PC-3 (cell line): ENCODE data around the gene HSD3B2. TPM values are rescaled to one million over a fixed set of nuclear protein-coding genes. Genes with fewer than 3 reads are reported as not detected.

Source experiments
- ATAC-seq: fragments of 200-7000 bp; cut with Tn5 transposase; 2 replicates; pipeline ENCODE4 v1.9.1; 2020; ENCODE audit warnings: mild to moderate bottlenecking, moderate library complexity
- BruUV-seq: library from RNA; stranded (reverse); fragments of 400-500 nt; replicated peaks from 2 replicates; lab custom pipeline; 2021; lab: Mats Ljungman, UMichigan
- CTCF ChIA-PET: fragments of 300-600 bp; sonication (Branson Sonifier 250); formaldehyde crosslinking; loops from one replicate; lab custom pipeline; 2022; ENCODE audit warnings: antibody characterized with exemption; lab: Charles Lee
- POLR2A ChIA-PET: fragments of 300-600 bp; sonication (Branson Sonifier 250); formaldehyde crosslinking; loops from one replicate; lab custom pipeline; 2022; ENCODE audit warnings: antibody characterized with exemption; ENCODE audit not compliant: unreplicated experiment; lab: Charles Lee
- DNase-seq: peaks from one replicate; pipeline ENCODE4 v3.0.0-alpha.2; 2015
- H2AFZ ChIP-seq: fragments of 300-600 bp; sonication (generic); 2 replicates; pipeline ENCODE4 v1.6.0; 2016; ENCODE audit warnings: antibody characterized with exemption, low read length
- H3F3A ChIP-seq: fragments of 300-600 bp; sonication (generic); one replicate; pipeline ENCODE4 v1.6.0; 2017; ENCODE audit warnings: antibody characterized with exemption, low read length, control low read depth, mild to moderate bottlenecking; ENCODE audit not compliant: unreplicated experiment
- H3K27ac ChIP-seq: fragments of 300-600 bp; sonication (generic); 2 replicates; pipeline ENCODE4 v1.5.1; 2016; ENCODE audit warnings: mild to moderate bottlenecking, low read length
- H3K27me3 ChIP-seq: fragments of 300-600 bp; sonication (generic); 2 replicates; pipeline ENCODE4 v1.6.1; 2016; ENCODE audit warnings: low read length, mixed read lengths
- H3K36me3 ChIP-seq: fragments of 300-600 bp; sonication (generic); 2 replicates; pipeline ENCODE4 v1.6.1; 2016; ENCODE audit warnings: low read depth, mixed run types, low read length, mixed read lengths
- H3K4me1 ChIP-seq: fragments of 300-600 bp; sonication (generic); 2 replicates; pipeline ENCODE4 v1.5.1; 2016; ENCODE audit warnings: low read length; ENCODE audit not compliant: insufficient read depth
- H3K4me2 ChIP-seq: fragments of 300-600 bp; sonication (generic); 2 replicates; pipeline ENCODE4 v1.6.0; 2016; ENCODE audit warnings: low read length
- H3K4me3 ChIP-seq: fragments of 300-600 bp; sonication (generic); 2 replicates; pipeline ENCODE4 v1.5.1; 2016; ENCODE audit warnings: mild to moderate bottlenecking, low read length, mixed read lengths
- H3K79me2 ChIP-seq: fragments of 300-600 bp; sonication (generic); 2 replicates; pipeline ENCODE4 v1.6.1; 2017; ENCODE audit warnings: low read length, mixed read lengths
- H3K9ac ChIP-seq: fragments of 300-600 bp; sonication (generic); 2 replicates; pipeline ENCODE4 v1.6.0; 2016; ENCODE audit warnings: mild to moderate bottlenecking, low read length
- H3K9me2 ChIP-seq: fragments of 300-600 bp; sonication (generic); replicated peaks from 2 replicates; pipeline ENCODE4 v1.6.1; 2016; ENCODE audit warnings: mixed run types, low read length, mixed read lengths
- H3K9me3 ChIP-seq: fragments of 300-600 bp; sonication (generic); 2 replicates; pipeline ENCODE4 v1.6.1; 2016; ENCODE audit warnings: low read length, mixed read lengths
- H4K20me1 ChIP-seq: fragments of 300-600 bp; sonication (generic); 2 replicates; pipeline ENCODE4 v1.6.1; 2016; ENCODE audit warnings: low read length, mixed read lengths
- EZH2 ChIP-seq: fragments of 300-600 bp; sonication (generic); IDR thresholded peaks from one replicate; pipeline ENCODE4 v1.6.1; 2017; ENCODE audit warnings: antibody characterized with exemption, mild to moderate bottlenecking, low read length; ENCODE audit not compliant: unreplicated experiment
- EZH2phosphoT487 ChIP-seq: fragments of 300-600 bp; sonication (generic); IDR thresholded peaks from 2 replicates; pipeline ENCODE4 v1.6.1; 2018; ENCODE audit warnings: mild to moderate bottlenecking, antibody characterized with exemption, low read length, borderline replicate concordance
- intact Hi-C: fragments of 100-400 bp; cut with micrococcal nuclease; formaldehyde crosslinking; loops from 2 replicates; pipeline ENCODE4 v1.9.0; 2023
- total RNA-seq: library from RNA; depleted of rRNA; stranded (reverse); fragments of >200 nt; gene quantifications from 2 replicates; pipeline ENCODE4 v1.2.3, GENCODE V29; 2014
- TF ChIP-seq, protein P1 (sequence below): fragments of 300-600 bp; sonication (generic); conservative IDR thresholded peaks from 2 replicates; pipeline ENCODE4 v1.5.1; 2017; ENCODE audit warnings: antibody characterized with exemption, low read depth, mild to moderate bottlenecking, low read length

Gene HSD3B2
- total RNA-seq, 1 experiment from 2014 or later: not detected

- CTCF ChIA-PET: no interaction called here
- H3F3A ChIP-seq: no peaks in the 10 kb centered on the region
- H3K4me1 ChIP-seq: no peaks in the 10 kb centered on the region
- H3K27me3 ChIP-seq: peaks cover 32% of the 10 kb centered on the region
- POLR2A ChIA-PET: no interaction called here
- H3K9me3 ChIP-seq: no peaks in the 10 kb centered on the region
- TF ChIP-seq, protein P1, sequence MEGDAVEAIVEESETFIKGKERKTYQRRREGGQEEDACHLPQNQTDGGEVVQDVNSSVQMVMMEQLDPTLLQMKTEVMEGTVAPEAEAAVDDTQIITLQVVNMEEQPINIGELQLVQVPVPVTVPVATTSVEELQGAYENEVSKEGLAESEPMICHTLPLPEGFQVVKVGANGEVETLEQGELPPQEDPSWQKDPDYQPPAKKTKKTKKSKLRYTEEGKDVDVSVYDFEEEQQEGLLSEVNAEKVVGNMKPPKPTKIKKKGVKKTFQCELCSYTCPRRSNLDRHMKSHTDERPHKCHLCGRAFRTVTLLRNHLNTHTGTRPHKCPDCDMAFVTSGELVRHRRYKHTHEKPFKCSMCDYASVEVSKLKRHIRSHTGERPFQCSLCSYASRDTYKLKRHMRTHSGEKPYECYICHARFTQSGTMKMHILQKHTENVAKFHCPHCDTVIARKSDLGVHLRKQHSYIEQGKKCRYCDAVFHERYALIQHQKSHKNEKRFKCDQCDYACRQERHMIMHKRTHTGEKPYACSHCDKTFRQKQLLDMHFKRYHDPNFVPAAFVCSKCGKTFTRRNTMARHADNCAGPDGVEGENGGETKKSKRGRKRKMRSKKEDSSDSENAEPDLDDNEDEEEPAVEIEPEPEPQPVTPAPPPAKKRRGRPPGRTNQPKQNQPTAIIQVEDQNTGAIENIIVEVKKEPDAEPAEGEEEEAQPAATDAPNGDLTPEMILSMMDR: no peak
- no peak for TF ChIP-seq EZH2
- TF ChIP-seq EZH2phosphoT487: no peak
- no TSS peak for BruUV-seq
- no peak overlapping the region for H3K9ac ChIP-seq
- no peak overlapping the region for H3K4me3 ChIP-seq
- no peaks in the 10 kb centered on the region for H3K9me2 ChIP-seq
- no peak for ATAC-seq
- H3K4me2 ChIP-seq: no peak overlapping the region
- no peak overlapping the region for H2AFZ ChIP-seq
- intact Hi-C loops: no loop called here
- no peak overlapping the region for H3K27ac ChIP-seq
- H4K20me1 ChIP-seq: no peaks in the 10 kb centered on the region
- no peaks in the 10 kb centered on the region for H3K36me3 ChIP-seq
- no peaks in the 10 kb centered on the region for H3K79me2 ChIP-seq
- no peak for DNase-seq
Measured at GRCh38 chr1:119394085-119394484, 20.9 kb upstream of the HSD3B2 start.

DNA sequence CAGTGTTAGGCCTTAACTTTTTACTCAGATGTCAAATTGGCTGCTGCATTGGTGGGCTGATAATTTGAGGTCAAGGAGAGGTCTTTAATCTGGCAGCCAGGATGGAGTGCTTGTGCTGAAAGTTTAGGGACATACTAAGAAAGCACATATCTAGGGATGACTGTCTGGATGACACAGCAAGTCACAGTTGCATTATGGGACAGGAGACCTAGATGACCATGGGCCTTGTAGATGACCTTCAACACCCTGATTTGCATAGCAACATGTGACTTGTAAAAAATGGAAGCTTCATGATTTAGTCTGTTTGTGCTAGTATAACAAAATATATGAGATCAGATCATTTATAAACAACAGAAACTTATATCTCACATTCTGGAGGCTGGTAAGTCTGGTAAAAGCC lies 18.0 kb upstream of the HSD3B2 start:
- H3K4me2 ChIP-seq: no peak overlapping the region
- H3K4me1 ChIP-seq: no peaks in the 10 kb centered on the region
- no peak overlapping the region for H2AFZ ChIP-seq
- H3K27ac ChIP-seq: no peak overlapping the region
- no peaks in the 10 kb centered on the region for H3K79me2 ChIP-seq
- DNase-seq: no peak
- ChIA-PET CTCF (no interaction called here), POLR2A (no interaction called here)
- no peaks in the 10 kb centered on the region for H4K20me1 ChIP-seq
- H3K9me3 ChIP-seq: no peaks in the 10 kb centered on the region
- peaks cover 24% of the 10 kb centered on the region for H3K27me3 ChIP-seq
- no peaks in the 10 kb centered on the region for H3K36me3 ChIP-seq
- no peaks in the 10 kb centered on the region for H3F3A ChIP-seq
- no TSS peak for BruUV-seq
- TF ChIP-seq, protein P1: no peak
- no peak for TF ChIP-seq EZH2
- no peak for TF ChIP-seq EZH2phosphoT487
- no peak overlapping the region for H3K4me3 ChIP-seq
- no peaks in the 10 kb centered on the region for H3K9me2 ChIP-seq
- intact Hi-C loops: no loop called here
- no peak overlapping the region for H3K9ac ChIP-seq
- no peak for ATAC-seq

GRCh38 chr1:119397986-119398385 lies 17.0 kb upstream of the HSD3B2 start:
- H3K9me2 ChIP-seq: no peaks in the 10 kb centered on the region
- H2AFZ ChIP-seq: no peak overlapping the region
- POLR2A ChIA-PET: no interaction called here
- no peak for ATAC-seq
- no peak for TF ChIP-seq EZH2
- TF ChIP-seq, protein P1: no peak
- TF ChIP-seq EZH2phosphoT487: no peak
- no peak for DNase-seq
- H4K20me1 ChIP-seq: no peaks in the 10 kb centered on the region
- CTCF ChIA-PET: no interaction called here
- no peaks in the 10 kb centered on the region for H3K36me3 ChIP-seq
- BruUV-seq: no TSS peak
- no peaks in the 10 kb centered on the region for H3K79me2 ChIP-seq
- H3F3A ChIP-seq: no peaks in the 10 kb centered on the region
- no peak overlapping the region for H3K27ac ChIP-seq
- H3K9ac ChIP-seq: no peak overlapping the region
- intact Hi-C loops: no loop called here
- H3K4me1 ChIP-seq: no peaks in the 10 kb centered on the region
- H3K4me3 ChIP-seq: no peak overlapping the region
- no peak overlapping the region for H3K4me2 ChIP-seq
- no peaks in the 10 kb centered on the region for H3K9me3 ChIP-seq
- peaks cover 14% of the 10 kb centered on the region for H3K27me3 ChIP-seq
